AG10803 (cell line): ENCODE data around the gene OGFOD2.

Experiments
- DNase-seq: peaks from one replicate; pipeline ENCODE4 v3.0.0; 2010; ENCODE audit warnings: low read depth
- H3K4me3 ChIP-seq: 2 replicates; pipeline ENCODE4 v1.5.1; 2011; ENCODE audit warnings: mild to moderate bottlenecking, low read length, control low read depth
- TF ChIP-seq, protein P1 (sequence below): conservative IDR thresholded peaks from 2 replicates; pipeline ENCODE4 v1.5.1; 2011; ENCODE audit warnings: mild to moderate bottlenecking, low read length, control low read depth, inconsistent platforms

OGFOD2 gene

DNA sequence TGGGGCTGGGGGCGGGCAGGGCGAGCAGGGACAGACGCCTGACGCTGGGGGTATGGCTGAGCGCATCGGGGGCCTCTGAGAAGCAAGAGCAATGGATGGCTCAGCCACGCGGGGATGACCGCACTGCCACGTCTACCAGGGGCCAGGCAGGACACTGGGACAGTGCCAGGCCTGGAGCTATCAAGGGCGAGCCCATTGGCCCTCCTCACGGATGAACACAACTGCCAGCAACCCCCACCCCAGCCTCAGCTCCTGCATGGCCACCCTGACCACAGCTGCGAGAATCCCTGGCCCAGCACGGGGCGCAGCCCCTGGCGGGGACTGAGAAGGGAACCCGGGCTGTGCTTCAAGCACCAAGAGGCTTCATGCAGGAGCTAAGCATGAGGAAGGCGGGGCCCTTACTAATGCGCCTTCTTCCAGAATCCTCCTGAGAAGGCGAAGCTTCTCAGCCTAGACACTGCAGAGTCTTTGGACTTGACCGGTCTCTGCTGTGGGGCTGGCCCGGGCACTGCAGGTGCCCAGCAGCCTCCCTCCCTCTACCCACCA is 14.9 kb downstream of the OGFOD2 start:
- TF ChIP-seq, protein P1, sequence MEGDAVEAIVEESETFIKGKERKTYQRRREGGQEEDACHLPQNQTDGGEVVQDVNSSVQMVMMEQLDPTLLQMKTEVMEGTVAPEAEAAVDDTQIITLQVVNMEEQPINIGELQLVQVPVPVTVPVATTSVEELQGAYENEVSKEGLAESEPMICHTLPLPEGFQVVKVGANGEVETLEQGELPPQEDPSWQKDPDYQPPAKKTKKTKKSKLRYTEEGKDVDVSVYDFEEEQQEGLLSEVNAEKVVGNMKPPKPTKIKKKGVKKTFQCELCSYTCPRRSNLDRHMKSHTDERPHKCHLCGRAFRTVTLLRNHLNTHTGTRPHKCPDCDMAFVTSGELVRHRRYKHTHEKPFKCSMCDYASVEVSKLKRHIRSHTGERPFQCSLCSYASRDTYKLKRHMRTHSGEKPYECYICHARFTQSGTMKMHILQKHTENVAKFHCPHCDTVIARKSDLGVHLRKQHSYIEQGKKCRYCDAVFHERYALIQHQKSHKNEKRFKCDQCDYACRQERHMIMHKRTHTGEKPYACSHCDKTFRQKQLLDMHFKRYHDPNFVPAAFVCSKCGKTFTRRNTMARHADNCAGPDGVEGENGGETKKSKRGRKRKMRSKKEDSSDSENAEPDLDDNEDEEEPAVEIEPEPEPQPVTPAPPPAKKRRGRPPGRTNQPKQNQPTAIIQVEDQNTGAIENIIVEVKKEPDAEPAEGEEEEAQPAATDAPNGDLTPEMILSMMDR = no peak
- no peak for DNase-seq
- H3K4me3 ChIP-seq = no peak overlapping the region

DNA sequence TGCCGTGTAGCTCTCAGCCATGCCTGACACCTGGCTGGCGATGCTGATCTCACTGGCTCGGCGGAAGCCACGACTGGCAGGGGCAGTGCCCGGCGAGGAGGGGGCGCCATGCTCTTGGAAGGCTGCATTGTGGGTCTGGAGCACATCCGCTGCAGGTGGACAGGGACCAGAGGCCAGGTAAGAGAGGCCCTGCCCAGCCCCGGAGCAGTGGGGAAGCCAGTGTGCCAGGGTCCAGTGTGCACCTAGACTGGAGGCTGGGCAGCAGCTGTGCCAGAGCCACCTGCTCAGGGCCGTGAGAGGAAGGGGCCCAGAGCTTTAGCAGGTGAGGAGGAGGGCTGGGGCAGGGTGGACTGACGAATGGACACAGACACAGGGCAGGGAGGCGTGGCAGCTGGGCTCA is 15.5 kb downstream of the OGFOD2 start:
- H3K4me3 ChIP-seq = no peak overlapping the region
- DNase-seq = no peak
- TF ChIP-seq, protein P1 = no peak

DNA sequence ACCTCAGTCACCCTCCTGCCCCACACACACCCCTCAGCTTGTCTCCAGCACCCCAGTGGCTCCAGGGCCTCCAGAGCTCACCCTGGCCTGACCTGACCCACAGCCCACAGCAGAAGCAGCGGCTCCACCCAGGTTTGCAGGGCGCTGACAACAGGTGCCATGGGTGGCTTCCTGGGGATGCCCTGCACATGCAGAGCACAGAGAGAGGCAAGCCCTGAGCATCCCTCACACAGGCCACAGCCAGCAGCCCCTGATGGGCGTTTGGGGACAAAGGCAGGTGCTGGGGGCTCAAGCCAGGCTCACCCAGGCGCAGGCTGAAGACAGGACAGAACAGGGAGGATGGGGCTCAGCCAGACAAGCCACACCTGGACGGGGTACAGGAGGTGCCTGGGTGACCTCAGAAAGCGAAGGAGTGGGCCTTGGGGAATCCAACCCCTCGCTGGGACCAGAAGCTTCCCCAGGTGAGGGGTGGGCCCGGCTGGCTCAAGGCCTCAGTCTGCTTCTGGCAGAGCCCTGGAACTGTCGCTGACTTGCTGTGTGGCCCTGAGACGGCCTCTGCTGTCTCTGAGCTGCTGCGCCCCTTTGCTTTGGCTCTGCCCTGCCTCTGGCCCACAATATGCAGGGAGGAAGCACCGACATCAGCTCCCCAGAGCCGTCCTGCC is 16.0 kb downstream of the OGFOD2 start:
- TF ChIP-seq, protein P1 = no peak
- no peak overlapping the region for H3K4me3 ChIP-seq
- no peak for DNase-seq

DNA sequence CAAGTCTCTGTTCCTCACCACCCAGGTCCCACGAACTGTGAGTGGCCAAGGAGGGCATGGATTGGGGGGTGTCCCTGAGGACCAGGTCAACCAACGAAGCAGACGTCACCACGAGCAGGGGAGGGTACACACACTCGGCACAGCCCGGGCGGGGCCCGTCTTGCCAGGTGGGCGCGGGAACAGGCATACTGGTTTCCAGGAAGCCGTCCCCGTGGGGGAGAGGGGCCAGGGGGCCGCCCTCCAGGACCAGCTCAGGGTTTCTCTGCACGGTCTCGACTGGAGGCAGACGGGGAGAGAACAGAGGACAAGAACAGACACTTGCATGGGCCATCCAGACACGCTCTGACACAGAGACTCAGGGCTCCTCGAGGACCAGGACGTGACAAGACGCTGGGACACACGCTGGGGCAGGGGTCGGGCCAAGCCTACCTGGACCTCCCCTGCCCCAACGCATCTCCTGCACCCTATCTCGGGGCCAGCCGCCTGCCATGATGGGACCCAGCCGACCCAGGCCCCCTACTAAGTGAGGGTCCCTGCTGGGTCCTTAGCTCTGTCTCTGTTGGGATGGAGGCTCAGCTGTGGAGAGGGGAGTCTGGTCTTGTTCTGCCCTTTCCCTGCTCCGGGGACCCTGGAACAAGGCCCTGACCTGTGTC is 16.7 kb downstream of the OGFOD2 start:
- DNase-seq = no peak
- H3K4me3 ChIP-seq = no peak overlapping the region
- TF ChIP-seq, protein P1 = no peak

DNA sequence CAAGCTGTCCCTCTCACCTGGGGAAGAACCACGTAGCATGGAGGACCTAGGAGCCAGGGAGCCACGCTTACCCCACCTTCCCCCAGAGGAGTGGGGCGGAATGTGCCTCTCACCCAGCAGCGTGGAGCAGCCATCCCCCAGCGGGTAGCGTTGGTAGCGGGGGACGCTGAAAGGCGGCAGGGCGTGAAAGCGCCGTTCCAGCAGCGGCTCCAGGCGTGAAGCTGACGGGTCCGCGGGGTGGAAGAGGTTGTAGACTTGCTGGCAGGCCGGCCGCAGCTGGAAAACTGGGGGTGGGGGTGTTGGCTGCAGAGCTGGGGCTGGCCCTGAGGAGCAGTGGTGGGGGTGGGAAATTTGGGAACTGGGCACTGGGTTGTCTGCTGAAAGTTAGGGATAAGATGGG is 17.3 kb downstream of the OGFOD2 start:
- DNase-seq = no peak
- no peak overlapping the region for H3K4me3 ChIP-seq
- TF ChIP-seq, protein P1 = no peak

DNA sequence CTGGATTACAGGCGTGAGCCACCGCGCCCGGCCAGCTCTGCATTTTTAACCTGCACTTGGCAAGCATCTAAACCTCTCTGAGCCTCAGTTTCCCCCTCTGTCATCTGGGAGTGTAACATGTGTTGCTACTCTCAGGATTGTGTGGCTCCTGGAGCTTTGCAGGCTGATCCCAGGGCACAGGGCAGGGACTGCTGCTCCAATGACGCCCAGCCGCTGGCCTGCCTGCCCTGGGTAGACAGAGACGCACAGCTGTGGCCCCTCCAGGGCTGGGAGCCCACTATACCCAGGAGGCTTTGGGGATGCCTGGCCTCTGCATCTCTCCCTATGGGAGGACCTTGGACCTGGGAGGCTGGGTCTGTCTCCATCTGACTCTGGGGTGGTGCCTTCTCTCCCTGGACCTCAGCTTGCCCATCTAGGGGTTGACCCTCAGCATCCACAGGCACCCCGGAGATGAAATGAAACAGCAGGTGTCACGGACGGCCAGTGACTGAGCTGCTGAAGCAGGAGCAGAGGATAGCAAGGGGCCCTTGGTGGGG is 19.2 kb downstream of the OGFOD2 start:
- H3K4me3 ChIP-seq = no peak overlapping the region
- no peak for DNase-seq
- TF ChIP-seq, protein P1 = no peak
